ENCODE measurements around the gene CLIC5. TPM values are rescaled to one million over a fixed set of nuclear protein-coding genes. Genes with fewer than 3 reads are reported as not detected.
A peak's percentile ranks its signal among the peaks of the same experiment; 100 is the strongest.

CLIC5 gene
- total RNA-seq, 1 donor from 2014 or later = 0.32 TPM

DNA sequence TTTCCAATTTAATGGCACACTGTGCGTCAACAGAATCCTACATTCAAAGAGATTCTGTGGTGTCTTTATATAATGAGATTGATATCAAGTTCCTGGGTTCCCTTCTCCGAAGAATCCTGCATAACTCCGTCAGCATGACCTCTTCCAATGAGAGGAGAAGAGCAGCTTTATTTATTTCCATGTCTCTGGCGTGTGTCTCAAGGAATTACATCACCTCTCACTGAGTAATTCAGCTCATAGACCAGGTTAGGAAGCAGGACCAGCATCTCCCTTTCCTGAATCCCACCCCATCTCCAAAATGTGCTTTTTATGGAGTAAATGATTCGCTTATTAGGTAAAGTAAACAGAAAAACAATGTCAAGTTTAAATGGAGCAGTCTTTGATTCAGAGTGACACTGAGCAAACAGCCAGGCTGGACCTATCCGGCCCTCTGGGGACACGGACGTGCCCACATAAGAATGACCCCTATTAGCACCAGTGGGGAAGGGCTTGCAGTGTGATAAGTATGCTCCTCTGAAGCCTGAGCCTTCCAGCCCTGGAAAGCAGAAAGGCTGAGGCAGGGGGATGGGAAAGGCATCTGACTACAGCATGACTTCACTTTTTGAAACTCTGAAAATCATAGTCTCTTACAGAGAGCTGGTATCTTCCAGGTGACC is 165.2 kb downstream of the CLIC5 start:
- DNase-seq (ENCODE audit: low read depth) = no peak
- Mint-ChIP-seq H3K4me3 (ENCODE audit: unreplicated experiment) (no peak overlapping the region), H3K27ac (ENCODE audit: unreplicated experiment) (peak overlapping the region; percentile 78), H3K27me3 (ENCODE audit: low read depth, unreplicated experiment) (peaks cover 9% of the 10 kb centered on the region), H3K9me3 (ENCODE audit: unreplicated experiment) (no peaks in the 10 kb centered on the region), H3K4me1 (ENCODE audit: low read depth, unreplicated experiment) (peaks cover 12% of the 10 kb centered on the region), H3K36me3 (ENCODE audit: low read depth, unreplicated experiment) (no peaks in the 10 kb centered on the region)
- no peak overlapping the region for H3K4me3 ChIP-seq (ENCODE audit: insufficient read depth, low read depth, low read length)
- no peaks in the 10 kb centered on the region for H3K79me2 ChIP-seq (ENCODE audit: insufficient read depth, low read length)
- H3K9me3 ChIP-seq (ENCODE audit: insufficient read depth, low read depth, low read length) = no peaks in the 10 kb centered on the region
- no peak overlapping the region for H3K27ac ChIP-seq (ENCODE audit: low read depth, low read length)
- no peak overlapping the region for H2AFZ ChIP-seq (ENCODE audit: low read depth, low read length)
- no peaks in the 10 kb centered on the region for H3K4me1 ChIP-seq (ENCODE audit: insufficient read depth, low read length)
- peaks cover 6% of the 10 kb centered on the region for H3K27me3 ChIP-seq (ENCODE audit: insufficient read depth, low read length)
- H3K4me2 ChIP-seq (ENCODE audit: low read length) = no peak overlapping the region
- no peak for FAIRE-seq
- TF ChIP-seq, protein P1, sequence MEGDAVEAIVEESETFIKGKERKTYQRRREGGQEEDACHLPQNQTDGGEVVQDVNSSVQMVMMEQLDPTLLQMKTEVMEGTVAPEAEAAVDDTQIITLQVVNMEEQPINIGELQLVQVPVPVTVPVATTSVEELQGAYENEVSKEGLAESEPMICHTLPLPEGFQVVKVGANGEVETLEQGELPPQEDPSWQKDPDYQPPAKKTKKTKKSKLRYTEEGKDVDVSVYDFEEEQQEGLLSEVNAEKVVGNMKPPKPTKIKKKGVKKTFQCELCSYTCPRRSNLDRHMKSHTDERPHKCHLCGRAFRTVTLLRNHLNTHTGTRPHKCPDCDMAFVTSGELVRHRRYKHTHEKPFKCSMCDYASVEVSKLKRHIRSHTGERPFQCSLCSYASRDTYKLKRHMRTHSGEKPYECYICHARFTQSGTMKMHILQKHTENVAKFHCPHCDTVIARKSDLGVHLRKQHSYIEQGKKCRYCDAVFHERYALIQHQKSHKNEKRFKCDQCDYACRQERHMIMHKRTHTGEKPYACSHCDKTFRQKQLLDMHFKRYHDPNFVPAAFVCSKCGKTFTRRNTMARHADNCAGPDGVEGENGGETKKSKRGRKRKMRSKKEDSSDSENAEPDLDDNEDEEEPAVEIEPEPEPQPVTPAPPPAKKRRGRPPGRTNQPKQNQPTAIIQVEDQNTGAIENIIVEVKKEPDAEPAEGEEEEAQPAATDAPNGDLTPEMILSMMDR (IDR thresholded peaks at IDR 0.05; ENCODE audit: insufficient read depth, low read depth, low read length) = no peak
- TF ChIP-seq EZH2 (IDR thresholded peaks at IDR 0.05; ENCODE audit: insufficient read depth, low read length) = no peak
- H4K20me1 ChIP-seq (ENCODE audit: insufficient read depth, low read length) = no peaks in the 10 kb centered on the region
- no peaks in the 10 kb centered on the region for H3K36me3 ChIP-seq (ENCODE audit: insufficient read depth, low read length)
- no peak overlapping the region for H3K9ac ChIP-seq (ENCODE audit: low read length)

DNA sequence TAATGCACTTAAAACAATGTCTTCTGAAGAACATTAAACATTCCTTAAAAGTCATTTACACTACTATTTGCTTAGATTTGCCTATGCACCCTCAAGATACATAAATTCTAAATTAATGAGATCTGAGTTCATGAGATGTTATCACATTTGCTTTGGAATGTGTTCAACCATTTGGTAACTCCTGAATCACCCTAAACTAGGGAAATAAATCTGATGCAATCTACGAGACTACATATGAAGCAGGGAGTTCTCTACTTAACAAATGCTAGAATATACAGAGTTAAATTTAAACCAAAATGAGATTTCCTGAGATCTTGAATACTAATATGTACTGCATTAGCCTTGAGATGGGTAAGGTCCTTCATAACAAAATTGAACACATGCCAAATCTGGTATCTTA is 170.1 kb downstream of the CLIC5 start:
- Histone ChIP-seq H3K4me1 (ENCODE audit: insufficient read depth, low read length) (peaks cover 6% of the 10 kb centered on the region), H3K4me3 (ENCODE audit: insufficient read depth, low read depth, low read length) (no peak overlapping the region), H2AFZ (ENCODE audit: low read depth, low read length) (no peak overlapping the region), H3K36me3 (ENCODE audit: insufficient read depth, low read length) (no peaks in the 10 kb centered on the region), H4K20me1 (ENCODE audit: insufficient read depth, low read length) (no peaks in the 10 kb centered on the region), H3K79me2 (ENCODE audit: insufficient read depth, low read length) (no peaks in the 10 kb centered on the region), H3K9ac (ENCODE audit: low read length) (no peak overlapping the region), H3K27me3 (ENCODE audit: insufficient read depth, low read length) (no peaks in the 10 kb centered on the region), H3K27ac (ENCODE audit: low read depth, low read length) (no peak overlapping the region), H3K9me3 (ENCODE audit: insufficient read depth, low read depth, low read length) (no peaks in the 10 kb centered on the region), H3K4me2 (ENCODE audit: low read length) (no peak overlapping the region)
- TF ChIP-seq, protein P1 (IDR thresholded peaks at IDR 0.05; ENCODE audit: insufficient read depth, low read depth, low read length) = no peak
- no peak for TF ChIP-seq EZH2 (IDR thresholded peaks at IDR 0.05; ENCODE audit: insufficient read depth, low read length)
- FAIRE-seq (peak; percentile 13), DNase-seq (ENCODE audit: low read depth) (peak; percentile 61)
- Mint-ChIP-seq H3K27ac (ENCODE audit: unreplicated experiment) (no peak overlapping the region), H3K27me3 (ENCODE audit: low read depth, unreplicated experiment) (peaks cover 10% of the 10 kb centered on the region), H3K36me3 (ENCODE audit: low read depth, unreplicated experiment) (no peaks in the 10 kb centered on the region), H3K9me3 (ENCODE audit: unreplicated experiment) (no peaks in the 10 kb centered on the region), H3K4me1 (ENCODE audit: low read depth, unreplicated experiment) (peaks cover 15% of the 10 kb centered on the region), H3K4me3 (ENCODE audit: unreplicated experiment) (no peak overlapping the region)

DNA sequence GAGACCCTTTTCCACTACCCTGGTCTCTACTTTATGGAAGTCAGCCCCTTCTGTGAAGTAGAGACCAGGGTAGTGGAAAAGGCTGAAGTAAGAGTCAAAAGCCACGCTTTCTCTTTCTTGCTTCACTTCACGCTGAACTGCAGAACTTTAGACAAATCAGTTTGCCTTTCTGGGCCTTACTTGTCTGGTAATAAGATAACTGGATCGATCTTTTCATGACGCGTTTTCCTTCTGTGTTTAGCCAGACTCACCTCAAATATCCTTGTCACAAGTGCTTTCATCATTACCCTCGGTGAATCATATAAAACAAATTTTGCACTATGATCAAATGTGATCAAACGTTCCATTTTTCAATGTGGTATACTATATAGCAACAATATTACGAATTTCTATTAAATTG is 170.7 kb downstream of the CLIC5 start:
- Histone ChIP-seq H3K27me3 (ENCODE audit: insufficient read depth, low read length) (no peaks in the 10 kb centered on the region), H3K79me2 (ENCODE audit: insufficient read depth, low read length) (no peaks in the 10 kb centered on the region), H3K36me3 (ENCODE audit: insufficient read depth, low read length) (no peaks in the 10 kb centered on the region), H3K4me3 (ENCODE audit: insufficient read depth, low read depth, low read length) (no peak overlapping the region), H3K4me1 (ENCODE audit: insufficient read depth, low read length) (peaks cover 6% of the 10 kb centered on the region), H3K4me2 (ENCODE audit: low read length) (no peak overlapping the region), H3K9ac (ENCODE audit: low read length) (no peak overlapping the region), H2AFZ (ENCODE audit: low read depth, low read length) (no peak overlapping the region), H4K20me1 (ENCODE audit: insufficient read depth, low read length) (no peaks in the 10 kb centered on the region), H3K9me3 (ENCODE audit: insufficient read depth, low read depth, low read length) (no peaks in the 10 kb centered on the region), H3K27ac (ENCODE audit: low read depth, low read length) (no peak overlapping the region)
- TF ChIP-seq EZH2 (IDR thresholded peaks at IDR 0.05; ENCODE audit: insufficient read depth, low read length) = no peak
- TF ChIP-seq, protein P1 (IDR thresholded peaks at IDR 0.05; ENCODE audit: insufficient read depth, low read depth, low read length) = no peak
- no peaks in the 10 kb centered on the region for H3K9me3 Mint-ChIP-seq (ENCODE audit: unreplicated experiment)
- H3K27me3 Mint-ChIP-seq (ENCODE audit: low read depth, unreplicated experiment) = peaks cover 11% of the 10 kb centered on the region
- H3K4me3 Mint-ChIP-seq (ENCODE audit: unreplicated experiment) = no peak overlapping the region
- peaks cover 10% of the 10 kb centered on the region for H3K4me1 Mint-ChIP-seq (ENCODE audit: low read depth, unreplicated experiment)
- FAIRE-seq = no peak
- H3K36me3 Mint-ChIP-seq (ENCODE audit: low read depth, unreplicated experiment) = no peaks in the 10 kb centered on the region
- no peak overlapping the region for H3K27ac Mint-ChIP-seq (ENCODE audit: unreplicated experiment)
- DNase-seq (ENCODE audit: low read depth) = peak; percentile 46

Data from astrocyte (in vitro differentiated cells and primary cell).